H1 (cell line): ENCODE data around the gene RBM10. TPM values are rescaled to one million over a fixed set of nuclear protein-coding genes. Genes with fewer than 3 reads are reported as not detected.

ENCODE experiments used
- CTCF ChIA-PET: fragments of 300-600 bp; sonication (Branson Sonifier 250); formaldehyde crosslinking; loops from one replicate; lab custom pipeline; 2021; ENCODE audit not compliant: partially characterized antibody; lab: Charles Lee
- POLR2A ChIA-PET: fragments of 300-600 bp; sonication (Branson Sonifier 250); formaldehyde crosslinking; loops from one replicate; lab custom pipeline; 2021; ENCODE audit warnings: inconsistent platforms; ENCODE audit not compliant: partially characterized antibody; lab: Charles Lee
- DNase-seq, 2 experiments: peaks; one replicate each; pipeline versions ENCODE4 v3.0.0 to v3.0.0-alpha.2; 2010 to 2022; ENCODE audit warnings: low spot score in 2 of 2, low read depth in 1 of 2, mixed read lengths in 1 of 2
- FAIRE-seq: peaks from 2 replicates; lab custom pipeline; 2011; peaks lifted over from hg19 to GRCh38; lab: Jason Lieb, UNC
- H2AFZ ChIP-seq: 2 replicates; pipeline ENCODE4 v1.8.1; 2012; ENCODE audit warnings: low read length, inconsistent platforms
- H2AK5ac ChIP-seq: 2 replicates; pipeline ENCODE4 v1.6.1; 2013; ENCODE audit warnings: low read depth, low read length
- H2BK120ac ChIP-seq: replicated peaks from 2 replicates; pipeline ENCODE3; 2013; ENCODE audit warnings: low read depth, low read length, inconsistent platforms
- H2BK12ac ChIP-seq: 2 replicates; pipeline ENCODE4 v1.6.1; 2013; ENCODE audit warnings: low read depth, low read length
- H2BK15ac ChIP-seq: 2 replicates; pipeline ENCODE4 v1.6.1; 2013; ENCODE audit warnings: low read length
- H2BK20ac ChIP-seq: 2 replicates; pipeline ENCODE4 v1.6.1; 2013; ENCODE audit warnings: low read length
- H2BK5ac ChIP-seq: 2 replicates; pipeline ENCODE4 v1.6.1; 2013; ENCODE audit warnings: low read depth, low read length
- H3K14ac ChIP-seq: 2 replicates; pipeline ENCODE4 v1.6.1; 2013; ENCODE audit warnings: inconsistent platforms; ENCODE audit not compliant: insufficient read length
- H3K18ac ChIP-seq: 2 replicates; pipeline ENCODE4 v1.6.1; 2013; ENCODE audit warnings: low read length; ENCODE audit errors: extremely low read depth
- H3K23ac ChIP-seq: 2 replicates; pipeline ENCODE4 v1.6.1; 2013; ENCODE audit warnings: inconsistent platforms; ENCODE audit not compliant: insufficient read length
- H3K23me2 ChIP-seq: 2 replicates; pipeline ENCODE4 v1.6.1; 2013; ENCODE audit warnings: low read depth, low read length
- H3K27ac ChIP-seq: 2 replicates; pipeline ENCODE4 v1.6.1; 2011; ENCODE audit warnings: low read depth, low read length, inconsistent platforms
- H3K27me3 ChIP-seq, 4 experiments: replicated peaks in 1 of 4; 1 replicate in 1 of 4; 2 replicates in 3 of 4; pipeline versions ENCODE4 v1.6.1 to v1.8.1; 2011 to 2013; ENCODE audit warnings: low read length in 3 of 4, mild to moderate bottlenecking in 3 of 4, inconsistent platforms in 2 of 4, mixed read lengths in 2 of 4, moderate library complexity in 1 of 4; ENCODE audit not compliant: control insufficient read depth in 3 of 4, insufficient read depth in 3 of 4; ENCODE audit errors: extremely low read depth in 1 of 4
- H3K36me3 ChIP-seq, 4 experiments: 2 replicates each; pipeline versions ENCODE4 v1.6.1 to v1.8.1; 2011 to 2013; ENCODE audit warnings: mild to moderate bottlenecking in 4 of 4, low read length in 3 of 4, moderate library complexity in 2 of 4, control low read depth in 1 of 4, inconsistent platforms in 1 of 4; ENCODE audit not compliant: insufficient read depth in 4 of 4, control insufficient read depth in 2 of 4
- H3K4ac ChIP-seq: replicated peaks from 2 replicates; pipeline ENCODE3; 2013; ENCODE audit warnings: low read length, low read depth, mixed read lengths, inconsistent platforms; ENCODE audit not compliant: insufficient read length
- H3K4me1 ChIP-seq, 4 experiments: replicated peaks in 1 of 4; 1 replicate in 1 of 4; 2 replicates in 3 of 4; pipeline versions ENCODE4 v1.6.1 to v1.8.1; 2011 to 2013; ENCODE audit warnings: low read length in 3 of 4, inconsistent platforms in 2 of 4, mixed read lengths in 1 of 4; ENCODE audit not compliant: insufficient read depth in 4 of 4, control insufficient read depth in 3 of 4
- H3K4me2 ChIP-seq, 2 experiments: 2 replicates each; pipeline versions ENCODE4 v1.6.1 to v1.8.1; 2011 to 2013; ENCODE audit warnings: low read depth in 2 of 2, low read length in 2 of 2, control low read depth in 1 of 2, inconsistent platforms in 1 of 2, mild to moderate bottlenecking in 1 of 2; ENCODE audit not compliant: insufficient read depth in 1 of 2
- H3K4me3 ChIP-seq, 4 experiments: fragments of 200-600, 300-600 bp in 1 of 4; sonication (generic), shearing (Covaris generic), sonication (Bioruptor Twin) in 1 of 4; 2 replicates each; pipeline versions ENCODE4 v1.5.1 to v1.8.1; 2011 to 2016; ENCODE audit warnings: low read length in 4 of 4, low read depth in 3 of 4, control low read depth in 2 of 4, inconsistent platforms in 2 of 4, mild to moderate bottlenecking in 2 of 4, mixed read lengths in 1 of 4, moderate library complexity in 1 of 4; ENCODE audit not compliant: insufficient read depth in 2 of 4; ENCODE audit errors: extremely low read depth in 1 of 4
- H3K56ac ChIP-seq: replicated peaks from 2 replicates; pipeline ENCODE3; 2013; ENCODE audit warnings: low read depth, mild to moderate bottlenecking, mixed read lengths, low read length, inconsistent platforms; ENCODE audit not compliant: insufficient read length
- H3K79me1 ChIP-seq: 2 replicates; pipeline ENCODE4 v1.6.1; 2013; ENCODE audit warnings: low read depth, low read length, control low read depth
- H3K79me2 ChIP-seq, 2 experiments: 2 replicates each; pipeline versions ENCODE4 v1.6.1 to v1.8.1; 2012 to 2013; ENCODE audit warnings: low read length in 2 of 2, mild to moderate bottlenecking in 2 of 2, inconsistent platforms in 1 of 2; ENCODE audit not compliant: insufficient read depth in 2 of 2, control insufficient read depth in 1 of 2
- H3K9ac ChIP-seq, 4 experiments: replicated peaks in 1 of 4; 1 replicate in 1 of 4; 2 replicates in 3 of 4; pipeline versions ENCODE4 v1.6.1 to v1.8.1; 2011 to 2013; ENCODE audit warnings: low read depth in 3 of 4, low read length in 3 of 4, control low read depth in 2 of 4, mild to moderate bottlenecking in 2 of 4, moderate library complexity in 2 of 4, inconsistent platforms in 1 of 4; ENCODE audit errors: extremely low read depth in 1 of 4
- H3K9me3 ChIP-seq, 2 experiments: 2 replicates each; pipeline versions ENCODE4 v1.6.1 to v1.8.1; 2012 to 2013; ENCODE audit warnings: mild to moderate bottlenecking in 2 of 2, moderate library complexity in 2 of 2, control low read depth in 1 of 2, inconsistent platforms in 1 of 2, low read depth in 1 of 2, low read length in 1 of 2, mixed read lengths in 1 of 2; ENCODE audit not compliant: insufficient read depth in 2 of 2
- H4K20me1 ChIP-seq, 2 experiments: replicated peaks in 1 of 2; 2 replicates each; pipeline versions ENCODE3 to v1.8.1; 2011 to 2013; ENCODE audit warnings: inconsistent platforms in 2 of 2, low read length in 2 of 2, mild to moderate bottlenecking in 1 of 2; ENCODE audit not compliant: insufficient read depth in 2 of 2, control insufficient read depth in 1 of 2
- H4K5ac ChIP-seq: 2 replicates; pipeline ENCODE4 v1.6.1; 2013; ENCODE audit warnings: low read length, low read depth, mixed read lengths, inconsistent platforms; ENCODE audit not compliant: insufficient read length
- H4K8ac ChIP-seq: 2 replicates; pipeline ENCODE4 v1.8.0; 2013; ENCODE audit warnings: mild to moderate bottlenecking, moderate library complexity, low read length, inconsistent platforms; ENCODE audit not compliant: insufficient read depth; ENCODE audit errors: extremely low read depth
- H4K91ac ChIP-seq: replicated peaks from 2 replicates; pipeline ENCODE3; 2013; ENCODE audit warnings: low read length, mixed read lengths, inconsistent platforms; ENCODE audit not compliant: insufficient read length
- CTBP2 ChIP-seq: IDR thresholded peaks from 2 replicates; pipeline ENCODE4 v1.7.0; 2011; ENCODE audit warnings: borderline replicate concordance, mild to moderate bottlenecking, moderate library complexity, mixed read lengths, low read length; ENCODE audit not compliant: insufficient read depth, insufficient read length
- POLR2AphosphoS5 ChIP-seq: IDR thresholded peaks from 2 replicates; pipeline ENCODE4 v1.6.1; 2011; ENCODE audit warnings: low read depth, low read length
- SIRT6 ChIP-seq: IDR thresholded peaks from one replicate; pipeline ENCODE4 v1.7.1; 2012; ENCODE audit warnings: low read length, inconsistent platforms
- WGBS, 2 experiments: shearing (Covaris generic) in 1 of 2; methylation state at CpG; one replicate each; pipeline versions ENCODE4 v1.1.6 to v1.1.7; 2013 to 2015; ENCODE audit warnings: low lambda C conversion rate in 2 of 2, mixed read lengths in 2 of 2, inconsistent platforms in 1 of 2, low coverage in 1 of 2, missing lambda C conversion rate in 1 of 2; ENCODE audit not compliant: insufficient replicate concordance in 2 of 2, insufficient coverage in 1 of 2, insufficient read length in 1 of 2; ENCODE audit errors: extremely low coverage in 1 of 2, missing lambda C conversion rate in 1 of 2; 5-methylcytosine and 5-hydroxymethylcytosine counted together
- polyA plus RNA-seq, 7 experiments: library from polyadenylated mRNA; depleted of rRNA in 3 of 7; stranded (reverse) in 5 of 7; unstranded in 2 of 7; fragments of >200 nt in 5 of 7; fragments of 200-250 nt in 2 of 7; gene quantifications; 1 replicate in 5 of 7; 2 replicates in 1 of 7; 4 replicates in 1 of 7; pipeline versions ENCODE4 v1.2.1 to v1.2.3, GENCODE V29; 2011 to 2013; ENCODE audit warnings: missing spikeins in 2 of 7, mixed read lengths in 2 of 7
- total RNA-seq: library from RNA; stranded (reverse); fragmentation: NEBNext Ultra II Directional; extraction: Animal tissue kit (Norgen Biotek cat#: 25700); gene quantifications from 2 replicates; pipeline ENCODE4 v1.2.1, GENCODE V29; 2021

RBM10 gene
- total and polyA plus RNA-seq, 2 of the 8 experiments (the other 6 are each of a cell fraction or from before 2014, with no cell fraction given): 35.7 to 64.0 TPM

- H4K8ac ChIP-seq: no peak overlapping the region
- no peak for TF ChIP-seq POLR2AphosphoS5
- TF ChIP-seq SIRT6: no peak
- no peak for TF ChIP-seq CTBP2
- H2AK5ac ChIP-seq: no peak overlapping the region
- H3K23ac ChIP-seq: no peak overlapping the region
- no peak overlapping the region for H4K91ac ChIP-seq
- H3K9me3 ChIP-seq: no peaks in the 10 kb centered on the region
- H3K27ac ChIP-seq: no peak overlapping the region
- H2BK12ac ChIP-seq: no peak overlapping the region
- DNase-seq (no peak), FAIRE-seq (no peak)
- H3K18ac ChIP-seq: no peak overlapping the region
- H3K4me2 ChIP-seq: no peak overlapping the region
- no peak overlapping the region for H2BK20ac ChIP-seq
- H4K5ac ChIP-seq: no peak overlapping the region
- no peaks in the 10 kb centered on the region for H3K4me1 ChIP-seq
- no peaks in the 10 kb centered on the region for H3K27me3 ChIP-seq
- no peak overlapping the region for H2BK5ac ChIP-seq
- peaks cover 2% of the 10 kb centered on the region; the same call in 1 of the 2 replicates for H3K79me1 ChIP-seq
- H3K23me2 ChIP-seq: no peaks in the 10 kb centered on the region
- CTCF ChIA-PET: no interaction called here
- no peak overlapping the region for H2BK120ac ChIP-seq
- 89% methylated on average over 5 of the region's 6 CpGs; no CpG with 5 or more reads in 1 of the 2 experiments for WGBS, 2 experiments
- no peaks in the 10 kb centered on the region for H4K20me1 ChIP-seq
- H2AFZ ChIP-seq: no peak overlapping the region
- H3K4me3 ChIP-seq: no peak overlapping the region
- POLR2A ChIA-PET: no interaction called here
- peaks cover 0 to 8% of the 10 kb centered on the region in 2 experiments; a peak in 1 of 4 replicates for H3K79me2 ChIP-seq
- H3K36me3 ChIP-seq: peaks cover 0 to 10% (median 4%) of the 10 kb centered on the region in 4 experiments; a peak in 3 of 8 replicates
- H3K4ac ChIP-seq: no peak overlapping the region
- no peak overlapping the region for H3K14ac ChIP-seq
- no peak overlapping the region for H3K56ac ChIP-seq
- H3K9ac ChIP-seq: no peak overlapping the region
- no peak overlapping the region for H2BK15ac ChIP-seq
These were observed 6.8 kb upstream of the RBM10 start for GRCh38 chrX:47138171-47138570.
